ENCODE data around the gene EGFLAM. TPM values are rescaled to one million over a fixed set of nuclear protein-coding genes. Genes with fewer than 3 reads are reported as not detected.

Gene EGFLAM
- total and polyA plus RNA-seq, 2 experiments from 2014 or later: 0.06 to 0.27 TPM

DNA sequence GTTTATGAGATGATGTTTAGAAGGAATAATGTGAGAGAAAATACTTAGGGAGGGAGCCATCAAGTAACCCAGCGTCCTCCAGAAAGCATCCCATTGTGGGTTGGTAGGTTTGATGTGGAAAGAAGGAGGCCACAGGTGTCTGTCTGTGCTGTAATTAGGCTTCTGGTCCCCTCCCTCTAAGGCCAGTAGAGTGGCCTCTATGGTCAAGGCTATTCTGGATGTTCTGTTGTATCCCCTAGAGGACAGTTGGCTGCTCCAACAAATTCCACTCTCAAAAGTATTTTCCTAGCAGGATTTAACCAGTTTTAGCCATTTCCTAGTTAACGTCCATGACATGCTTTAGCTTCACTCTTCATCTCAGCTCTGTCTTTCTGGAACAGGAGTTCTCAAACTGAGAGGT, 106.5 kb downstream of the EGFLAM start:
- TF ChIP-seq CTCF (IDR thresholded peaks at IDR 0.05; ENCODE audit: low read depth, low read length): no peak
- H3K36me3 ChIP-seq: no peaks in the 10 kb centered on the region
- DNase-seq (ENCODE audit: low read depth in 1 of 2, low spot score in 1 of 2): no peak
- no peaks in the 10 kb centered on the region for H3K27me3 ChIP-seq
- peaks cover 4% of the 10 kb centered on the region for H3K4me1 ChIP-seq (ENCODE audit: low read depth)
- H3K9me3 ChIP-seq (ENCODE audit: low read depth): no peaks in the 10 kb centered on the region
- no peak overlapping the region for H3K27ac ChIP-seq
- H3K4me3 ChIP-seq: no peak overlapping the region

DNA sequence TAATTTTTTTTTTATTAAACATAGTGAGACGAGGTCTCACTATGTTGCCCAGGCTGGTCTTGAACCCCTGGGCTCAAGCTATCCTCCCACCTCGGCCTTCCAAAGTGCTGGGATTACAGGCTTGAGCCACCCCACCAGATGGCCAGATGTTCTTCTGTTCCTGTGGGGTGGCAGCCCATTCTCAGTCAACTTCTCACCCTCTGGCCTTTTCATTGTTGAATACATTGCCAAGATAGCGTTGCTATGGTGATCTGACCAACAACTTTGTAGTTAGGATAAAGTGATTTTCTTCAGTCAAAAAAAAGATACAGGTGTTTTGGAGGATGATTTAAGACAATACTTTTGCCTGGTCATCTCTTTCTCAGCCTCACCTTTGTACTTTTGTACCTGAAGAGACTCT, 109.1 kb downstream of the EGFLAM start:
- no peaks in the 10 kb centered on the region for H3K36me3 ChIP-seq
- no peaks in the 10 kb centered on the region for H3K27me3 ChIP-seq
- H3K4me3 ChIP-seq: no peak overlapping the region
- DNase-seq (ENCODE audit: low read depth in 1 of 2, low spot score in 1 of 2): peak in 1 of 2 donors; percentile 24
- peaks cover 4% of the 10 kb centered on the region for H3K4me1 ChIP-seq (ENCODE audit: low read depth)
- H3K27ac ChIP-seq: no peak overlapping the region
- TF ChIP-seq CTCF (IDR thresholded peaks at IDR 0.05; ENCODE audit: low read depth, low read length): no peak
- no peaks in the 10 kb centered on the region for H3K9me3 ChIP-seq (ENCODE audit: low read depth)

DNA sequence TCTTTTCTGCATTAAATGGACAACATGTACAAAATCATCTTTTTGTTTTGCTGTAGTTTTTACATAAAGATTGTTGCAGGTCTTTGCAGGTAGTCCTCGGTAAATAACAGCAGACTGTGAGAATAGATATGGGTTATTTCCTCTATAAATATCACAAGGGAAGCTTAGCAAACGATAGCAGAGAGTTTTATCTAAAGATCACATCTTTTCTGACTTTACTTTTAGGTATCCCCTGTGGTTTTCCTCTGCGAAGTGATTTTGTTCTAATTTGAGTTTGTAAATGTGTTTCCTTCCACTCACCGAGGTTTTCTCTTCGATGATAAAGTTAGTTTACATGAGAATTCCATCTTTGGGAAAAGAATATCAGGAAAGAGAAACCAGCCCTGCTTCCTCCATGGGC, 109.6 kb downstream of the EGFLAM start:
- H3K9me3 ChIP-seq (ENCODE audit: low read depth): no peaks in the 10 kb centered on the region
- no peak for TF ChIP-seq CTCF (IDR thresholded peaks at IDR 0.05; ENCODE audit: low read depth, low read length)
- no peak overlapping the region for H3K4me3 ChIP-seq
- no peaks in the 10 kb centered on the region for H3K27me3 ChIP-seq
- no peak for DNase-seq (ENCODE audit: low read depth in 1 of 2, low spot score in 1 of 2)
- H3K27ac ChIP-seq: no peak overlapping the region
- no peaks in the 10 kb centered on the region for H3K36me3 ChIP-seq
- H3K4me1 ChIP-seq (ENCODE audit: low read depth): peaks cover 4% of the 10 kb centered on the region

DNA sequence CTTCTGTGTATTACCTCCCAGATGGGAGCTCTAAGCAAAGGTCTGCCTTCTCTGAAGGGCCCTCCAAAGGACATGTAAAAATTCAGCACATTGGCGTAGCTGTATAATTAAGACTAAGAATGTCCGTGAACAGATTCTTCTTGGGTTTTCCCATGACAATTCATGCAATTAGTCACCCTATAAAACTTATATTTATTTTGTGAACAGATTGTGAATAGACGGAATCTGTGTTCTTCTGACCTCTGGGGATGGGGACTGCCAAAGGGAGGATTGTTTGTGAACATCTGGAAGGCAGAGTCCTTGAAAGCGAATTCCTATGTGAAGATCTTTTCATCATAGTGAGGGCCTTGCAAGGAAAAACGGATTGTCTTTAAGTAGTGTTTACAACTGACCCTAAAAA, 111.3 kb downstream of the EGFLAM start:
- no peaks in the 10 kb centered on the region for H3K27me3 ChIP-seq
- H3K9me3 ChIP-seq (ENCODE audit: low read depth): no peaks in the 10 kb centered on the region
- DNase-seq (ENCODE audit: low read depth in 1 of 2, low spot score in 1 of 2): no peak
- H3K36me3 ChIP-seq: no peaks in the 10 kb centered on the region
- no peak overlapping the region for H3K27ac ChIP-seq
- no peak overlapping the region for H3K4me3 ChIP-seq
- TF ChIP-seq CTCF (IDR thresholded peaks at IDR 0.05; ENCODE audit: low read depth, low read length): no peak
- peaks cover 4% of the 10 kb centered on the region for H3K4me1 ChIP-seq (ENCODE audit: low read depth)

DNA sequence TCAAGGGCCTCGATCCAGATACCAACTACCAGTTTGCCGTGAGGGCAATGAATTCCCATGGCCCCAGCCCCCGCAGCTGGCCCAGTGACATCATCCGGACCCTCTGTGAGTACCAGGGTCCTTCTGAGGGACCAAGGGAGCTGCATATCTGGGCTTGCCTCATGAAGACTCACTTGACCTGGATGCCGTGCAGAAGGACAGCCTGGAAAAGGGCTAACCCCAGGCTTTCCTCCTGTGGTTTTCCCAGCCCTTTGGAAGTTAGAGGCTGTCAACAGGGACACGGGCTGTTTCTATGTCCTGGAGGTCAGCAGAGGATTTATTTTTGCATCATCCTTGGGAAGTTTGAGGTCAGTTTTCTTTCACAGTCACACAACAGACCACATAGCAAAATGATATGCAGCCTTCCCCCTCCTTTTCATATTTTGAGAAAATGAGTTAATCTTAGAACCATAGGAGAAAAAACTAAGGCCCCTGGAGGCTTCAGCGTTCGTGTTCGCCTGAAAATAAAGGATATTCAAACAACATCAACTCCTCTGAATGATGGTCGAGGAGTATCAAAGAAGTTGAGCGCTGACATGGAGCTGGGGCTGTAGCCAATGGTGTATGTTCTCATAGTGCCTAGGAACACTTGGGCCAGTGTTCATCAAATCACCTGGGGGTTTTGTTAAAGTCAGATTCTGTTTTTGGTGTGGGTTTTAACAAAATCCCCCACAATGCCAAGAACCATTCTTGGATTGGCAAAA, 112.2 kb downstream of the EGFLAM start:
- Histone ChIP-seq H3K36me3 (no peaks in the 10 kb centered on the region), H3K27me3 (no peaks in the 10 kb centered on the region), H3K27ac (no peak overlapping the region), H3K4me1 (ENCODE audit: low read depth) (peaks cover 4% of the 10 kb centered on the region), H3K4me3 (no peak overlapping the region), H3K9me3 (ENCODE audit: low read depth) (no peaks in the 10 kb centered on the region)
- no peak for TF ChIP-seq CTCF (IDR thresholded peaks at IDR 0.05; ENCODE audit: low read depth, low read length)
- no peak for DNase-seq (ENCODE audit: low read depth in 1 of 2, low spot score in 1 of 2)
